Panc1 (cell line): ENCODE data around the gene GRIP2. TPM values are rescaled to one million over a fixed set of nuclear protein-coding genes. Genes with fewer than 3 reads are reported as not detected.

ENCODE experiments used
- ATAC-seq: fragments of 200-7000 bp; cut with Tn5 transposase; 2 replicates; pipeline ENCODE4 v1.9.1; 2020; ENCODE audit warnings: mild to moderate bottlenecking, moderate library complexity
- BruUV-seq: library from RNA; stranded (reverse); fragments of 400-500 nt; replicated peaks from 2 replicates; lab custom pipeline; 2021; lab: Mats Ljungman, UMichigan
- CTCF ChIA-PET: fragments of 300-600 bp; sonication (Branson Sonifier 250); formaldehyde crosslinking; loops from one replicate; lab custom pipeline; 2022; ENCODE audit warnings: antibody characterized with exemption; lab: Charles Lee
- POLR2A ChIA-PET: fragments of 300-600 bp; sonication (Branson Sonifier 250); formaldehyde crosslinking; loops from one replicate; lab custom pipeline; 2022; ENCODE audit warnings: antibody characterized with exemption; lab: Charles Lee
- DNase-seq: peaks from one replicate; pipeline ENCODE4 v3.0.0-alpha.2; 2010; ENCODE audit warnings: low read depth, low spot score
- H3K27ac ChIP-seq: 2 replicates; pipeline ENCODE4 v1.5.1; 2011; ENCODE audit warnings: mild to moderate bottlenecking, low read length, inconsistent platforms
- H3K27me3 ChIP-seq: fragments of 200-500 bp; sonication (Bioruptor generic); 2 replicates; pipeline ENCODE4 v1.6.0; 2014; ENCODE audit warnings: low read length, inconsistent platforms; ENCODE audit not compliant: control insufficient read depth, insufficient read depth
- H3K36me3 ChIP-seq: fragments of 200-500 bp; sonication (Bioruptor generic); 2 replicates; pipeline ENCODE4 v1.5.1; 2014; ENCODE audit warnings: inconsistent platforms, mild to moderate bottlenecking, low read length, moderate library complexity; ENCODE audit not compliant: control insufficient read depth, insufficient read depth
- H3K4me1 ChIP-seq: 2 replicates; pipeline ENCODE4 v1.5.1; 2011; ENCODE audit warnings: inconsistent platforms, mild to moderate bottlenecking, low read length, moderate library complexity; ENCODE audit not compliant: control insufficient read depth, insufficient read depth
- H3K4me3 ChIP-seq, 2 experiments: 2 replicates each; pipeline ENCODE4 v1.5.1; 2011 to 2012; ENCODE audit warnings: low read depth in 2 of 2, low read length in 2 of 2, mild to moderate bottlenecking in 2 of 2, inconsistent platforms in 1 of 2, moderate library complexity in 1 of 2
- H3K9me3 ChIP-seq: fragments of 200-500 bp; sonication (Bioruptor generic); 2 replicates; pipeline ENCODE4 v1.5.1; 2014; ENCODE audit warnings: low read depth, mild to moderate bottlenecking, inconsistent platforms, low read length, moderate library complexity; ENCODE audit not compliant: control insufficient read depth, insufficient read depth
- POLR2AphosphoS5 ChIP-seq: IDR thresholded peaks from 2 replicates; pipeline ENCODE4 v1.6.1; 2012; ENCODE audit warnings: mild to moderate bottlenecking, low read depth, low read length, moderate library complexity
- SIN3A ChIP-seq: IDR thresholded peaks from 2 replicates; pipeline ENCODE4 v1.6.1; 2012; ENCODE audit warnings: low read depth, mild to moderate bottlenecking, low read length, moderate library complexity, borderline replicate concordance; ENCODE audit not compliant: insufficient read depth
- TCF7L2 ChIP-seq: IDR thresholded peaks from 2 replicates; pipeline ENCODE4 v1.6.1; 2011; ENCODE audit warnings: mild to moderate bottlenecking, low read depth, low read length, inconsistent platforms
- in situ Hi-C: cut with HindIII; loops from 2 replicates; pipeline ENCODE4 v1.10.0; 2016; ENCODE audit warnings: low sequenced_read_pairs, low pct_unique_long_range_greater_than_20kb
- intact Hi-C: fragments of 100-400 bp; cut with micrococcal nuclease; formaldehyde crosslinking; loops from one replicate; pipeline ENCODE4 v1.10.0; 2022; ENCODE audit not compliant: unreplicated experiment
- total RNA-seq: library from RNA; stranded (reverse); gene quantifications from one replicate; pipeline ENCODE4 v1.2.1, GENCODE V29; 2021; ENCODE audit not compliant: unreplicated experiment
- TF ChIP-seq, protein P1 (sequence below): fragments of 450-650 bp; IDR thresholded peaks from 2 replicates; pipeline ENCODE4 v1.5.1; 2017; ENCODE audit warnings: mild to moderate bottlenecking
- TF ChIP-seq, protein P2 (sequence below), 2 experiments: IDR thresholded peaks; 2 replicates each; pipeline ENCODE4 v1.6.1; 2011 to 2012; ENCODE audit warnings: low read depth in 2 of 2, control low read depth in 1 of 2, low read length in 1 of 2, mild to moderate bottlenecking in 1 of 2, moderate library complexity in 1 of 2; ENCODE audit not compliant: insufficient read depth in 1 of 2

The GRIP2 gene
- total RNA-seq, 1 experiment from 2014 or later: 6.5 TPM

DNA sequence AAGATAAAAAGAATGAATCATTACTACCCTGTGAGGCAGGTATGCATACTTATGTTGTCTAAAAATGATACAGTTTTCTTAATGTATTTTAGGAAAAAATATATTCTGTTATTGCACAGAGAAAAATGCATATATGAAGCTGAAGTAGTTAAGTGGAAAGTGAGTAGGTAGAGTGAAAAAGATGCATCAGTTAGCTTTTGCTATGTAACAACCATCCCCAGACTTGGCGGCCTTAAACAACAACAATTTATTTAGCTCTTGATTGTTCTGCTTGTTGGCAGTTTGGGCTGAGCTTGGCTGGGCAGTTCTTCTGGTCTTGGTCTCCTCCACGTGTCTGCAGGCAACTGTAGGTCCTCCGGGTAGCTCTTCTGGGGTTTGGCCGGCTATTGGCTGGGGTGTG lies 92.1 kb downstream of the GRIP2 start:
- Histone ChIP-seq H3K9me3 (no peaks in the 10 kb centered on the region), H3K27me3 (no peaks in the 10 kb centered on the region), H3K4me1 (peaks cover 13% of the 10 kb centered on the region), H3K36me3 (no peaks in the 10 kb centered on the region; the same call in none of the 2 replicates), H3K27ac (no peak overlapping the region), H3K4me3 (no peak overlapping the region)
- POLR2A ChIA-PET: no interaction called here
- intact Hi-C loops: no loop called here
- DNase-seq (no peak), ATAC-seq (no peak)
- BruUV-seq: no TSS peak
- CTCF ChIA-PET: no interaction called here
- in situ Hi-C loops: no loop called here
- TF ChIP-seq POLR2AphosphoS5 (no peak), SIN3A (no peak), TCF7L2 (no peak)
- TF ChIP-seq, protein P1, sequence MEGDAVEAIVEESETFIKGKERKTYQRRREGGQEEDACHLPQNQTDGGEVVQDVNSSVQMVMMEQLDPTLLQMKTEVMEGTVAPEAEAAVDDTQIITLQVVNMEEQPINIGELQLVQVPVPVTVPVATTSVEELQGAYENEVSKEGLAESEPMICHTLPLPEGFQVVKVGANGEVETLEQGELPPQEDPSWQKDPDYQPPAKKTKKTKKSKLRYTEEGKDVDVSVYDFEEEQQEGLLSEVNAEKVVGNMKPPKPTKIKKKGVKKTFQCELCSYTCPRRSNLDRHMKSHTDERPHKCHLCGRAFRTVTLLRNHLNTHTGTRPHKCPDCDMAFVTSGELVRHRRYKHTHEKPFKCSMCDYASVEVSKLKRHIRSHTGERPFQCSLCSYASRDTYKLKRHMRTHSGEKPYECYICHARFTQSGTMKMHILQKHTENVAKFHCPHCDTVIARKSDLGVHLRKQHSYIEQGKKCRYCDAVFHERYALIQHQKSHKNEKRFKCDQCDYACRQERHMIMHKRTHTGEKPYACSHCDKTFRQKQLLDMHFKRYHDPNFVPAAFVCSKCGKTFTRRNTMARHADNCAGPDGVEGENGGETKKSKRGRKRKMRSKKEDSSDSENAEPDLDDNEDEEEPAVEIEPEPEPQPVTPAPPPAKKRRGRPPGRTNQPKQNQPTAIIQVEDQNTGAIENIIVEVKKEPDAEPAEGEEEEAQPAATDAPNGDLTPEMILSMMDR: no peak
- TF ChIP-seq, protein P2, sequence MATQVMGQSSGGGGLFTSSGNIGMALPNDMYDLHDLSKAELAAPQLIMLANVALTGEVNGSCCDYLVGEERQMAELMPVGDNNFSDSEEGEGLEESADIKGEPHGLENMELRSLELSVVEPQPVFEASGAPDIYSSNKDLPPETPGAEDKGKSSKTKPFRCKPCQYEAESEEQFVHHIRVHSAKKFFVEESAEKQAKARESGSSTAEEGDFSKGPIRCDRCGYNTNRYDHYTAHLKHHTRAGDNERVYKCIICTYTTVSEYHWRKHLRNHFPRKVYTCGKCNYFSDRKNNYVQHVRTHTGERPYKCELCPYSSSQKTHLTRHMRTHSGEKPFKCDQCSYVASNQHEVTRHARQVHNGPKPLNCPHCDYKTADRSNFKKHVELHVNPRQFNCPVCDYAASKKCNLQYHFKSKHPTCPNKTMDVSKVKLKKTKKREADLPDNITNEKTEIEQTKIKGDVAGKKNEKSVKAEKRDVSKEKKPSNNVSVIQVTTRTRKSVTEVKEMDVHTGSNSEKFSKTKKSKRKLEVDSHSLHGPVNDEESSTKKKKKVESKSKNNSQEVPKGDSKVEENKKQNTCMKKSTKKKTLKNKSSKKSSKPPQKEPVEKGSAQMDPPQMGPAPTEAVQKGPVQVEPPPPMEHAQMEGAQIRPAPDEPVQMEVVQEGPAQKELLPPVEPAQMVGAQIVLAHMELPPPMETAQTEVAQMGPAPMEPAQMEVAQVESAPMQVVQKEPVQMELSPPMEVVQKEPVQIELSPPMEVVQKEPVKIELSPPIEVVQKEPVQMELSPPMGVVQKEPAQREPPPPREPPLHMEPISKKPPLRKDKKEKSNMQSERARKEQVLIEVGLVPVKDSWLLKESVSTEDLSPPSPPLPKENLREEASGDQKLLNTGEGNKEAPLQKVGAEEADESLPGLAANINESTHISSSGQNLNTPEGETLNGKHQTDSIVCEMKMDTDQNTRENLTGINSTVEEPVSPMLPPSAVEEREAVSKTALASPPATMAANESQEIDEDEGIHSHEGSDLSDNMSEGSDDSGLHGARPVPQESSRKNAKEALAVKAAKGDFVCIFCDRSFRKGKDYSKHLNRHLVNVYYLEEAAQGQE (IDR thresholded peaks at IDR 0.05; ENCODE audit: insufficient read depth in 1 of 2, low read depth in 2 of 2, low read length in 1 of 2): no peak

DNA sequence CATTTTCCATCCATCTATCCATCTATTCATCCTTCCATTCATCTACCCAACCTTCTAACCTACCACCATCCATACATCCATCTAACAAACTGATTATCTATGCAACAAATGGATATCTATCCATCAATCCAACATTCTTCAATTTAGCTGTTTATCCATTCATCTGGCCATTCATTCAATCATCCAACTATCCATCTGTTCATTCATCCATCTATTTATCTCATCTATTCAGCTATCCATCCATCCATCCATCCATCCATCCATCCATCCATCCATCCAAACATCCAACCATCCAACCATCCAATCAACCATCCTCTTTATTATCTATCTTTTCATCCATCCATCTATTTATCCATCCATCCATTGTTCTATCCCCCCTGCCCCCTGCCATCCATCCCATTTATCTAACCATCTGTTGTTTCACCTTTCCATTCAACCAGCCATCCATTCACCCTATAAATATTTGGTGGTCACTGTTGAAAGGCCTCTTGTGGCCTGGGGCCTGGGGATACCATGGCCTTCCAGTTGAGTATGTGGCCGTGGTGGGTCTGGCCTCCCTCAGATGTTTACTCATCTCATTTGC lies 93.1 kb downstream of the GRIP2 start:
- no TSS peak for BruUV-seq
- Histone ChIP-seq H3K4me1 (peaks cover 6% of the 10 kb centered on the region), H3K27me3 (no peaks in the 10 kb centered on the region), H3K9me3 (no peaks in the 10 kb centered on the region), H3K27ac (no peak overlapping the region), H3K36me3 (no peaks in the 10 kb centered on the region; the same call in none of the 2 replicates), H3K4me3 (no peak overlapping the region)
- in situ Hi-C loops: no loop called here
- CTCF ChIA-PET: no interaction called here
- TF ChIP-seq POLR2AphosphoS5: no peak
- TF ChIP-seq, protein P2 (IDR thresholded peaks at IDR 0.05; ENCODE audit: insufficient read depth in 1 of 2, low read depth in 2 of 2, low read length in 1 of 2): no peak
- TF ChIP-seq TCF7L2: no peak
- TF ChIP-seq SIN3A: no peak
- TF ChIP-seq, protein P1: no peak
- ATAC-seq (no peak), DNase-seq (no peak)
- POLR2A ChIA-PET: no interaction called here
- intact Hi-C loops: no loop called here
